GM13976 (cell line): ENCODE measurements around the gene RPS6KL1.

Experiments
- DNase-seq: peaks from one replicate; pipeline ENCODE4 v3.0.0; 2012; ENCODE audit warnings: low spot score
- in situ Hi-C: fragments of 300-500 bp; cut with MboI; formaldehyde crosslinking; loops from one replicate; pipeline ENCODE4 v1.12.0; 2022; ENCODE audit warnings: low sequenced_read_pairs, mixed read lengths, inconsistent platforms; ENCODE audit not compliant: unreplicated experiment
- TF ChIP-seq, protein P1 (sequence below): IDR thresholded peaks from 2 replicates; pipeline ENCODE4 v1.5.1; 2012; ENCODE audit warnings: borderline replicate concordance, mild to moderate bottlenecking; ENCODE audit not compliant: insufficient read depth; ENCODE audit errors: extremely low read depth, missing control alignments, control extremely low read depth

RPS6KL1 gene

DNA sequence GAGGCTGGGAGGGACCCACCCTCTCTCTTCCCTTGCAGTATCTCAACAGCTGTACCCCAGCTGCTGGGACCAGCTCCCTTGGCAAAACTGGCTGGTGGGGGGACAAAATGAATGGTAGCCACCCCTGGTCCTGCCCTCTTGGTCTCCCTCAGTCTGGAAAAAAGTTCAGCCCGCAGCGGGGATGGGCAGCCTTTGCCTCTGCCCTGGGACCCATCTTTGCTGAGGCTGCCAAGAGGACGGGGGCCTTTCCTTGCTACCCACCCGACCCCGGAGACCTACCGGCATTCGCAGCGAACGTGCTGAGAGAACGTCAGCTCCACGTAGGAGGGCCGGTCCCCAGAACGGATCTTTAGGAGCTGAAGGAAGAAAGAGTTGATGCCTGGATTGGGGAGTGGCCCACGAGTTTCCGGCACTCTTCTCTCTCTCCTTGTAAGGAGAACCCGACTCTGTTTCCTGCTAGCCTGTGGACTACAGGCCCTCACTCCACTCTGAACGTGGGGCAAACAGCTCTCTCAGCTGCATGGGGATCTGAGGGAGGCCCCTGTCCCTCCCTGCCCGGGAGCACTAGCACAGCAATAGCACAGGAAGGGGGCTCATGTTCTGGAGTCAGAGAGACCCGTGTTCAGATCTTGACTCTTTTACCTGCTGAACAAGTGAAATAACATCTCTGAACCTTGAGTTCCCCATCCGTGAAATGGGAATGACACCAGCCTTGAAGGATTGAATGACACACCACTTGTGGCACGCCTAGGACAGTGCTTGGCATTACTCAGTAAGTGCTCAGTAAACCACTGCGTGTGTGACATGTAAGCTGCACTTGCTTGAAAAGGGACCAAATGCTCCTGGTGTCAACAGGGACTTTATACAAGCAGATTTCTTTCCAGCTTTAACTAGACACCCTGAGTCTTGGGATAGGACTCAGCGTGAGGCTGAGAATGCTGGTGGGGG, 25.4 kb upstream of the RPS6KL1 start:
- in situ Hi-C loops, result no loop called here
- DNase-seq, result no peak

DNA sequence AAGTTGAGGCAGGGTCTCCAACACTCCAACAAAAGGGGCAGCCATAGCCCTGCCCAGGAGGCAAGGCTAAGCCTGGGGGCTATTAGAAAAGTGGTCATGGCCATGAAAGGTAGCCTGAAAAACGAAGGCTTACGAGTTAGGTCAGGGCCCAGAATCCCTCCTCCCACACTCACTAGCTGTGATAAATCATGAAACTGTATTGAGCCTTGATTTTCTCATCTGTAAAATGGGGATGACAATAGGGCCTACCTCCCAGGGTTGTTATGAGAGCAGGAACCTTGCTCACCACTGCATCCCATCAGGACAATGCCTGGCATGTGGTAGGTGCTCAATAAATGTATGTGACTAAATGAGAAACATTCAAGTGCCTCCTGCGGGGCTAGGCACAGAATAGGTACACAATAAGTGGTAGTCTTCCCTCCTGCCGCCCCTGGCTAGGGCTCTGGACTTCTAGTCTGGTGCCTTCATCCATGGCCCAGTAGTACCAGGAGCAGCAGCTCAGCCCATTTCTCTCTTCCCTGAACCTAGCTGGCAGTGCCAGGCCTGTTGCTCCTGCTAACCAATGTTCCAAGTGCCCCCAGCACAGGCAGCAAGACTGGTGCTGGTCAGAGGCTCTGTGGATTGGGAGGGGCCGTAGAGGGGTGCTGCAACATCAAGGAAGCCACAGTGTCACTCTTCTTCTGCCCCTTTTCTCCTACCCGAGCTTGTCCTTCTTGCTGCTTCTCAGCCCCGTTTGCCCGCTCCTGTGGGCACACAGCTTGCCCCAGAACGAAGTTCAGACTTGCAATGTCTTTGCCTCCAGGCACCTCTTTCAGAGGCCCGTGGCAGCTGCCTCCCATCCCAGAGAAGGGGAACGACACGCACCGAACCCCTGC, 24.5 kb upstream of the RPS6KL1 start:
- in situ Hi-C loops, result no loop called here
- TF ChIP-seq, protein P1, sequence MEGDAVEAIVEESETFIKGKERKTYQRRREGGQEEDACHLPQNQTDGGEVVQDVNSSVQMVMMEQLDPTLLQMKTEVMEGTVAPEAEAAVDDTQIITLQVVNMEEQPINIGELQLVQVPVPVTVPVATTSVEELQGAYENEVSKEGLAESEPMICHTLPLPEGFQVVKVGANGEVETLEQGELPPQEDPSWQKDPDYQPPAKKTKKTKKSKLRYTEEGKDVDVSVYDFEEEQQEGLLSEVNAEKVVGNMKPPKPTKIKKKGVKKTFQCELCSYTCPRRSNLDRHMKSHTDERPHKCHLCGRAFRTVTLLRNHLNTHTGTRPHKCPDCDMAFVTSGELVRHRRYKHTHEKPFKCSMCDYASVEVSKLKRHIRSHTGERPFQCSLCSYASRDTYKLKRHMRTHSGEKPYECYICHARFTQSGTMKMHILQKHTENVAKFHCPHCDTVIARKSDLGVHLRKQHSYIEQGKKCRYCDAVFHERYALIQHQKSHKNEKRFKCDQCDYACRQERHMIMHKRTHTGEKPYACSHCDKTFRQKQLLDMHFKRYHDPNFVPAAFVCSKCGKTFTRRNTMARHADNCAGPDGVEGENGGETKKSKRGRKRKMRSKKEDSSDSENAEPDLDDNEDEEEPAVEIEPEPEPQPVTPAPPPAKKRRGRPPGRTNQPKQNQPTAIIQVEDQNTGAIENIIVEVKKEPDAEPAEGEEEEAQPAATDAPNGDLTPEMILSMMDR, result no peak
- DNase-seq, result no peak

More for the DNA sequence above, 25.4 kb upstream of the RPS6KL1 start:
- TF ChIP-seq, protein P1, result no peak

DNA sequence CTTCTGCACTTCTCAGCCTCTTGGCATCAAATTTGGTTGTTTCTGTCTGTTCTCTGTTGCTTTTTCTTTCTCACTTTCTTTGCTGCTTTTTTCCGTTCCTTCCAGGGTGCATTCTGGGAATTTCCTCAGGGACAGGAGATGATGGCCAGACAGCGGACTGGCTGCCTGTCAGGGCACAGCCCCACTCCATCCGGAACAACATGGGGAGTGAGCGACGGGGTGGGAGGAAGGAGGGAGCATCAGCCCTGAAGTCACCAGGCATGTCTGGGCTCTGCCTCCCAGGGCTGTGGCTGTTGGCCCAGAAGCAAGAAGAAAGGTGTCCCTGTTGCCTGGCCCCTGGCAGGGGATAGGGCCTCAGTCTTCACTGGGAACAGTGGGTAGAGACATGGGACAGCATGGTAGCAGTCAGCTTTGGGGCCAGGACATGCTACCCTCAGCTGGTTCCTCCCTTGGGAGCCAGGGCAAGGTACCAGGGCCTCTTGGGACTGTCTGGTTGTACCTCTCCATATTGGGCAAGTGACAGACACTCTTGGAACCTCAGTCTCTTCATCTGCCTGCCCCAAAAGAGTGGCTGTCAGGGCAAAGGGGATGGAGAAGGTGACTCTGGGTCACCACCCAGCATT, 23.7 kb upstream of the RPS6KL1 start:
- TF ChIP-seq, protein P1, result no peak
- in situ Hi-C loops, result no loop called here
- DNase-seq, result peak; percentile 34

DNA sequence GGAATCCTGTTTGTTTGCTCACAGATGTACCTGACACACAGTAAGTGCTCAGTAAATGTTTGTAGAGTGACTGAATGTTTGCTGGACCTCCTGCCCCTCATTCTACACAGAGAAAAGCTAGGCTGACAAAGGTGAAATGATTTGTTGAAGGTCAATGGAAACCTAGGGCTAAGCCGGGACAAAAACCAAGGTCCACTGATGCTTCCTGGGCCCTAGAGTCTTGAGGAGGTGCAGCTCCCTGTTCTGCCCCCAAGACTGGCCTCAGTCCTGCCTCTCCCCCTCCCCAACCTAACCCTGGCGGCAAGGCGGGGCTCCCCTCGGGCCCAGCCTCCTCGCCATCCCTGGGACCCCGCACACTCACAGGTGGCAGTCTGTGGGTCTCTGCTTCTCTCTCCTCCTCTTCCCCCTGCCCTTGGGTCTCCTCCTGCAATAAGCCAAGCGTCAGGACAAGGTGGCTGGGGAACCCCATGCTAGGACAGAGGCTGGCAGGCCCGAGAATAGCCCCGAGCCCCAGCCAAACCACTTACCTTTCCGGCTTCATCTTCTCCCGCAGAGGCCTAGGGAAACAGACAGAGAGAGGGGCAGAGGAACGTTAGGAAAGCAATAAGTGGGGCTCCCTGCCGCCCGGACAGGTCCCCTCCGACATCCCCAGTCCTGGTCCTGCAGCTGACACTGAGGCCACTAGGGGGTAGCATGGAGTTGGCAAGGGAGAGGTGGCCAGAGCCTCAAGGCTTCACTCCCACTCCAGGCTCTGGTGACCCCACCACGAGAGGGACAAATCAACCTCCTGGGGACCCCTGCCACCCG, 23.0 kb upstream of the RPS6KL1 start:
- in situ Hi-C loops, result no loop called here
- peak; percentile 92 for DNase-seq
- TF ChIP-seq, protein P1, result peak; percentile 95

DNA sequence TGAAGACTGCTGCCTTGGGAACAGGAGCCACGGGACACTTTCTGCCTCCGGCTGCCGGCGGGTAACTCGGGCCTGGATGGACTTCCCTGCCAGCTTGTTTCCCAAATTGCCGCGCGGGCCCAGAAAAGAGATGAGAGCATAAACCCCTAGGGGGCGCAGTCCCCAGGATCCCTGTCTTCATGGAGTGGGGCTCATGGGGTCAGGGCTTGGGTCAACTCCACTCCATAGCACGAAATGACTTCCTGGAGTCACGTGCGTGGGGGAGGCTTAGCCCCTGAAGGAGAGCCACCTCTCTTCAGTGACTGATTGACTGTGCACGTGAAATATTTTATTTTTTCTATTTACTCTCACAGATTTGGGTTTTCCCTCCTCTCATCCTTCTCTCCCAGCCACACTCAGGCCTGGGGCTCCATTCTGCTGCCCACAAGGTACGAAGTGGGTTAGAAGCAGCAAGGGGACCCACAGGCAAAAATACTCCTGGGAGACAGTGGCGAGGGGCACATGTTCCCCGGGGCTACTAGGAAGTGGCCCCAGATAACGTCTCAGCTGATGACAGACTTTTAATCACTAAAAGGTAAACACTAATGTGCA, 22.3 kb upstream of the RPS6KL1 start:
- in situ Hi-C loops, result no loop called here
- peak; percentile 56 for DNase-seq
- TF ChIP-seq, protein P1, result peak; percentile 36
